NCI-H2196 (cell line): ENCODE data around the gene LRMDA.
"Not testable (repeated sequence)": the region's sequence is repeated elsewhere in the genome, so short reads cannot be mapped to it uniquely, and the experiment has no call there.

ENCODE experiments used
- DNase-seq: peaks from one replicate; lab custom pipeline; 2025; ENCODE audit not compliant: unreplicated experiment; lab: John Stamatoyannopoulos, UW

LRMDA gene

GRCh38 chr10:75764974-75765788 is 333.8 kb downstream of the LRMDA start:
- no peak for DNase-seq

- DNase-seq: no peak
These were observed 334.3 kb downstream of the LRMDA start for GRCh38 chr10:75765789-75766096.

- DNase-seq: no peak
These were observed 334.7 kb downstream of the LRMDA start for GRCh38 chr10:75766106-75766505.

DNA sequence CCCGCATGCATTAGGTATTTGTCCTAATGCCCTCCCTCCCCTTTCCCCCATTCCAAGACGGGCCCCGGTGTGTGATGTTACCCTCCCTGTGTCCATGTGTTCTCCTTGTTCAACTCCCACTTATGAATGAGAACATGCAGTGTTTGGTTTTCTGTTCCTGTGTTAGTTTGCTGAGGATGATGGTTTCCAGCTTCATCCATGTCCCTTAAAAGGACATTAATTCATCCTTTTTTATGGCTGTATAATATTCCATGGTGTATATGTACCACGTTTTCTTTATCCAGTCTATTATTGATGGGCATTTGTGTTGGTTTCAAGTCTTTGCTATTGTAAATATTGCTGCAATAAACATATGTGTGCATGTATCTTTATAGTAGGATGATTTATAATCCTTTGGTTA is 335.3 kb downstream of the LRMDA start:
- DNase-seq: not testable (repeated sequence)

DNA sequence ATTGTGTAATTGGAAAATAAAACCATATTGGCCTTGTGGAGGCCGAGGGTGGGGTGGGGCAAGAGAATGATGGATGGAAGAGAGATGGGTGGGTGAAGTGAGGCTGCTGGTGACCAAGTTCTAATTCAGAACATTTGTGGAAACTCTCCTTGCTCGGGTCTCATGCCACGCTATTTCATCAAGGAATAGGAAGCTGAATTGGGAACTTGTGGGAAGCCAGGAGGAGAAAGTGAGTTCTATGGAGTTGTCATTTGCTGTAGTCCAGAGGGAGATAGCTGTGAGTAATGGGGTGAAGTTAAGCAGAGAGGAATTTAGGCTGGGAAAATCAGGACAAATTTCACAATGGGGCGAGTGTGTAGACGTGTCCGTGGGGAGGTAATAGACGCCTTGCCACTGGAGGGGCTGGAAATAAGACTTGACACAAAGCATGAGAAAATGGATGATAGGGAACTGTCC is 339.2 kb downstream of the LRMDA start:
- no peak for DNase-seq

GRCh38 chr10:75771606-75772005 is 340.2 kb downstream of the LRMDA start:
- DNase-seq: no peak

- no peak for DNase-seq
These were observed 340.9 kb downstream of the LRMDA start for GRCh38 chr10:75772153-75772887.

DNA sequence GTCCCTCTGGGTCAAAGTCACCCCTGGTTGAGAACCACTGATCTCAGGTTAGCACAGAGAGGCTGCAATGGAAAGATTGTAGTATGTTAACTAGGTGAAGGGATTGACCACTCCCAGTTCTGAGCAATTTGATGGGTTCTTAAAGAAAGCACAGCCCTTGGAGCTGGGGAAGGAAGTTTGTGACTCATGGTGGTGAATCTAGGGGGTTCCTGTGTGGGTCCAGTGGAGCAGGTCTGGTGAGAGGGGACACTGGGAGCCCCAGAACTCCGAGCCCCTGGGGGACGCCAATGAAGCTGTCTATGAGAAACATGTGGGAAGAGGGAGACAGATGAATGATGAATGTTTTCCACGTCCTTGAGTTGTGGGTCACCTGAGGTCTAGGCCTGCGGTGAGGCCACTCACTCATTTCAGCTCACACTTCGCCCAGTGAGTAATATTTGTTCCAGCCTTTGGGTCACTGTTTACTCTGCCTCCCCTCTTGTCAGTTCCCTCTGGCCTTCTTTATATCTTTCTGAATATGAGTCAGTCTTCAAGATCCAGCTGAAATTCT is 341.9 kb downstream of the LRMDA start:
- no peak for DNase-seq

GRCh38 chr10:75773813-75774782 is 342.7 kb downstream of the LRMDA start:
- DNase-seq: no peak

DNA sequence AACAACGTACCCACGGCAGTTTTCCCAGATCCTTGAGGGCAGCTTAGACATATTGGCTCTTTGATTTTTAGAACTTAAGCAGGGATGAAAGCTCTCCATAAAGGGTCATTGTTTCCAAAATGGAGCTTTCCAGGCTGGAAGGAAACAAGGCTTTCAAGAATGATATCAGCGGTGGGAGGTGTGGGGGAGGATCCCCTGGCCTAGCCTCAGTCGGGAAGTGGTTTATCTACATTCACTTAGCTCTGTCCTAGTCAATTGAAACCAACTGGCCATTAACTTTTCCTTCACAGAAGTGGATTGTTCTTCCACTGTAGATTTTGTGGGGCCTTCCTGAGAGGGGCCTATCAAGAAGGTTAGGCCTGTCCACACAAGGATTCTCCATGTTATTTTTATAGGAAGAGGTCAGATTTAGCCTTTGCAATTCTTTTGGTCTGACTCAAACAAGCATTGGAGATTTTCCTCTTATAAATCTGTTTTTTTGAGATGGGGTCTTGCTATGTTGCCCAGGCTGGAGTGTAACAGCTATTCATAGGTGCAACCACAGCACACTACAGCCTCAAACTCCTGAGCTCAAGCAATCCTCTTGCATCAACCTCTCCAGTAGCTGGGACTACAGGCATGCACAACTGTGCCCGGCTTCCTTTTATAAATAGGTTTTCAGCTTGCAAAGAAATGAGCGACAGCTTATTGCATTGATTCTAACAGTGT is 343.5 kb downstream of the LRMDA start:
- DNase-seq: no peak

GRCh38 chr10:75776738-75777504 is 345.5 kb downstream of the LRMDA start:
- no peak for DNase-seq

GRCh38 chr10:75778665-75779064 is 347.2 kb downstream of the LRMDA start:
- DNase-seq: no peak

DNA sequence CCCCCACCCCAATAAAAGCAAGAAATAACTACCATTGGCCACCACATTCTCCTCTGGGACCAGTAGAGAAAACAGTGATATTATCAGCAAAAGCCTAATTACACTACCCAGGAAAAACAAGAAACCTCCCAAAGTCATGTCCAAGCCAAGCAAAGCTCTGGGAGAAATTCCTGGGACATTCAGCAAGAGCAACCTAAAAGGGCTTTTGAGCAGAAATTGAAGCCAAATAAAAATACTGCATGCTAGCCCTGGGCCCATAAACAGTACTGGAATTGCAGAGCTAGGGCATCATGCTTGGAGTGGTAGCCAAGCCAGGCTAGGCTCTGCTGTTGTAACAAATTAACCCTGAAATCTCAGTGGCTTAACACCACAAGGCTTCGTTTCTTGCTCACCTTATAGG is 347.9 kb downstream of the LRMDA start:
- no peak for DNase-seq

GRCh38 chr10:75782463-75783248 is 351.2 kb downstream of the LRMDA start:
- no peak for DNase-seq

GRCh38 chr10:75788394-75789205 is 357.2 kb downstream of the LRMDA start:
- no peak for DNase-seq

DNA sequence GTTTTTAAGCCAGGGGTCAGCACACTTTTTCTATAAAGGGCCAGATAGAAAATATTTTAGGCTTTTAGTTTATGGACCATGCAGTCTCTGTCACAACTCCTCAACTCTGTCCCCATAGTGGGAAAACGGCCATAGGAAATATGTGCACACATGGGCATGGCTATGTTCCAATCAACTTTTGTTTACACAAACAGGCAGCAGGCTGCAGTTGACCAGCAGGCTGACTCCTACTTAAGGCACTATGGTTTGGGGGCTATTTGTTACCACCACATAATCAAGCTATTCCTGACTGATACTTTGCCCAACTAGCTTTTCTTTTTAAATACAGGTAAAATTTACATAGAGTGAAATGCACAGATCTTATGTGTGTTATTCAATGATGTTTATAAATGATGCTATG is 362.4 kb downstream of the LRMDA start:
- DNase-seq: no peak

- no peak for DNase-seq
These were observed 369.7 kb downstream of the LRMDA start for GRCh38 chr10:75801121-75801520.

- DNase-seq: no peak
These were observed 370.2 kb downstream of the LRMDA start for GRCh38 chr10:75801661-75802060.
